NOMO-1 treated with dmso at 0.1 percent for 144 hours (cell line): ENCODE results near the gene CLCN6.
A peak's percentile ranks its signal among the peaks of the same experiment; 100 is the strongest.

Experiments
- DNase-seq: peaks from one replicate; lab custom pipeline; 2025; ENCODE audit not compliant: unreplicated experiment; lab: John Stamatoyannopoulos, UW

CLCN6 gene

GRCh38 chr1:11823366-11824137 is 17.6 kb downstream of the CLCN6 start:
- no peak for DNase-seq

- DNase-seq: no peak
Measured at GRCh38 chr1:11825131-11825530, 19.1 kb downstream of the CLCN6 start.

- DNase-seq: no peak
Measured at GRCh38 chr1:11826946-11827345, 21.0 kb downstream of the CLCN6 start.

GRCh38 chr1:11828511-11828910 is 22.5 kb downstream of the CLCN6 start:
- DNase-seq: no peak

GRCh38 chr1:11831945-11832725 is 26.1 kb downstream of the CLCN6 start:
- DNase-seq: no peak

- no peak for DNase-seq
Measured at GRCh38 chr1:11833497-11833896, 27.5 kb downstream of the CLCN6 start.

GRCh38 chr1:11833900-11834299 is 27.9 kb downstream of the CLCN6 start:
- no peak for DNase-seq

GRCh38 chr1:11835441-11836225 is 29.6 kb downstream of the CLCN6 start:
- no peak for DNase-seq

GRCh38 chr1:11836955-11837766 is 31.2 kb downstream of the CLCN6 start:
- DNase-seq: no peak

- DNase-seq: no peak
Measured at GRCh38 chr1:11837767-11838348, 31.9 kb downstream of the CLCN6 start.

GRCh38 chr1:11838349-11839272 is 32.6 kb downstream of the CLCN6 start:
- peak; percentile 41 for DNase-seq

GRCh38 chr1:11839727-11840705 is 34.0 kb downstream of the CLCN6 start:
- DNase-seq: no peak

GRCh38 chr1:11841245-11842153 is 35.5 kb downstream of the CLCN6 start:
- DNase-seq: no peak

GRCh38 chr1:11842154-11843041 is 36.4 kb downstream of the CLCN6 start:
- DNase-seq: peak; percentile 60

- no peak for DNase-seq
Measured at GRCh38 chr1:11845641-11846335, 39.8 kb downstream of the CLCN6 start.
